HFF-Myc (cell line): ENCODE results near the gene SH3GL3.

ENCODE experiments used
- DNase-seq: peaks from one replicate; pipeline ENCODE4 v3.0.0-alpha.2; 2011; ENCODE audit warnings: low read depth; ENCODE audit errors: extremely low read depth
- H3K4me3 ChIP-seq: replicated peaks from 2 replicates; pipeline ENCODE4 v1.5.1; 2011; ENCODE audit warnings: low read depth, mild to moderate bottlenecking, control low read depth, low read length
- CTCF ChIP-seq: IDR thresholded peaks from 2 replicates; pipeline ENCODE4 v1.5.1; 2012; ENCODE audit warnings: mild to moderate bottlenecking, low read depth, low read length, control low read depth; ENCODE audit errors: missing control alignments

SH3GL3 gene

DNA sequence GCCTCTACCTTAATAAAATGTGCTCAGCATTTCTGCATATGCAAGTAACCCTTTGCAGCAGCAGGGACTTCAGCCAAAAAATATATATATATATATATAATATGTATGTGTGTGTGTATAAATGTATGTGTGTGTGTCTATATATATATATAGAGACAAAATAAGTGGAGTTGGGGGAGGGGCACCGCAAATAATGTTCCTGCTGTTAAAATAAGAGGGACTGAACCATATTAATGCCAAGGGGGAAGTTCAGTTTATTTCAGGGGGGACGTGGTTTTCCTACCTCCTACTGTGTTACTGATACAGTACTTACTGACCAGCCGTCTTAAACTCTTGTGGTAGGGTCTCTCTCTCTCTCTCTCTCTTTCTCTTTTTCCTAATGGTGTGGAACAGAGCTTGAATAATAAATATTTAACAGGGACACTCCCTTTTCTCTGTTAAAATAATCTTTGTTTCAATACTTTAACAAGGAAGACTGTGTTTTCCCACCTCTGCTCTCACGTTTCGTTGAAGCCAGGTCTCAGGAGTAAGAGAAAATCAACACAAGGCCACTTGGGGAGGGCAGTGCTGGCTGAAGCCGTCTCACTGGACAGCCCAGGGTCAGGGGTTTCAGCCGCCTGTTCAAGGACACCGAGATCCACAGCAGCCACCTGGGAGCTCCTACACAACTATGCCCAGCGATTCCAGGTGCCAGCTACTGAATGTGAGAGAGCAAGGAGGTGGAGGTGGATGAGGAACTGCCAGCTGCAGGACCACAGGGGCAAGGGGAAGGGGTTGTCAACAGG, 164.0 kb downstream of the SH3GL3 start:
- DNase-seq = no peak
- TF ChIP-seq CTCF = no peak
- no peak overlapping the region for H3K4me3 ChIP-seq

DNA sequence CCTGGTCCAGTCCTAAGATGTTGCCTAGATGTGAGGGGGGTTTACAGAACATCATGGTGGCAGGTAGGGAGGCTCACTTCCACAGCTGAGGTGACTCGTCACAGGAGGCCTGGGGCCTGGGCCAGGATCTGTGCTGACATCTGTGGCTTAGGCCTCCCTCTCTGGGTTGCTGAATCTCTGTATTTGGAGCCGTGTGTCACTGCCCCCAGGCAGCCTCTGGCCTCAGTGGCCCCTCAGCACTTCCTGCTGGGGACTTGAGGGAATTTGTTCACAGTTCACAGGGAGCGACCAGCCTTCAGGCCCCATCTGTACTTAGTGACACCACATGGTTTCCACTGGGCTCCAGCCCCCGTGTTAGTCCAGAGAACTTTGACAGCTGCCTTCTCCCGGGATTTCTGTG, 165.1 kb downstream of the SH3GL3 start:
- no peak overlapping the region for H3K4me3 ChIP-seq
- no peak for TF ChIP-seq CTCF
- no peak for DNase-seq

- TF ChIP-seq CTCF = no peak
- DNase-seq = no peak
- no peak overlapping the region for H3K4me3 ChIP-seq
Observed at GRCh38 chr15:83612898-83613635, 165.9 kb downstream of the SH3GL3 start.

DNA sequence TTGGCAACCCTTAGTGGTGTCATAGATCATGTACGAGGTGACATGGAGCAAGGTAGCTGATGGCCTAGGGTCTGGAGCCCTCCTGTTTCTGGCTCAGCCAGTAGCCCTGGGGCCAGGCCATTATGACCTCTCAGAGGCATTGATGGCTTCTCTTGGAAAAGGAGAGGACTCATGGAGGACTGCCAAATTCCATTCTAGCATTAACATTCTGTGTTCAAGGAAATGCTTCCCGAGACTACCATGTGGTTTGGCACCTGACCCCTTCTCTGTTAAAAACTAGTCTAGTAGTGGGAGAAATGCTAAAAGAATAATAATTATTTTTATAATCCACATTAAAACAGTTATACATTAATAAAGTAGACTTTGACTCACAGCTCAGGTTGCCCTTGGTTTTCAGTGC, 166.6 kb downstream of the SH3GL3 start:
- DNase-seq = no peak
- no peak for TF ChIP-seq CTCF
- H3K4me3 ChIP-seq = no peak overlapping the region

DNA sequence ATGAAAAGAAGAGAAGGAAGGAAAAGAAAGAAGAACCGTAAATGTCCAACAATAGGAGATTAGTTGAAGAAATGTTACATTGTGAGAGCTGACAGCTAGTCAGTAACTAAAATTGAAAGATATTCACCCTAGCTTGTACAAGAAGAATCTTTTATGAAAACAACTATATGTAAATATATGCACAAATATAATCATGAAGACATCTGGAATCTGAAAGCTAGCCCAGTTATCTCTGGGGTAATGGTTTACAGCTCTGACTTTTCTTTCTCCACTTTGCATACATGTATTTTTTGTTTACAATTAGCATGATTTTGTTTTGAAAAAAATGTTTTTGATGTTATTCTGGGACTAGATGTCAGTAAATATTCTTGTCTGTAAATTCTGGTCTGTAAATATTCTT, 169.7 kb downstream of the SH3GL3 start:
- no peak for DNase-seq
- no peak overlapping the region for H3K4me3 ChIP-seq
- no peak for TF ChIP-seq CTCF

- H3K4me3 ChIP-seq = no peak overlapping the region
- TF ChIP-seq CTCF = no peak
- DNase-seq = no peak
Observed at GRCh38 chr15:83626171-83626802, 179.1 kb downstream of the SH3GL3 start.
